AG09319 (cell line): ENCODE data around the gene SLC7A9.

Experiments
- DNase-seq: peaks from one replicate; pipeline ENCODE4 v3.0.0-alpha.2; 2010; ENCODE audit warnings: low read depth; ENCODE audit errors: extremely low read depth
- TF ChIP-seq, protein P1 (sequence below): IDR thresholded peaks from 2 replicates; pipeline ENCODE4 v1.5.1; 2011; ENCODE audit warnings: low read depth, mild to moderate bottlenecking, inconsistent platforms, low read length, moderate library complexity

Gene SLC7A9

DNA sequence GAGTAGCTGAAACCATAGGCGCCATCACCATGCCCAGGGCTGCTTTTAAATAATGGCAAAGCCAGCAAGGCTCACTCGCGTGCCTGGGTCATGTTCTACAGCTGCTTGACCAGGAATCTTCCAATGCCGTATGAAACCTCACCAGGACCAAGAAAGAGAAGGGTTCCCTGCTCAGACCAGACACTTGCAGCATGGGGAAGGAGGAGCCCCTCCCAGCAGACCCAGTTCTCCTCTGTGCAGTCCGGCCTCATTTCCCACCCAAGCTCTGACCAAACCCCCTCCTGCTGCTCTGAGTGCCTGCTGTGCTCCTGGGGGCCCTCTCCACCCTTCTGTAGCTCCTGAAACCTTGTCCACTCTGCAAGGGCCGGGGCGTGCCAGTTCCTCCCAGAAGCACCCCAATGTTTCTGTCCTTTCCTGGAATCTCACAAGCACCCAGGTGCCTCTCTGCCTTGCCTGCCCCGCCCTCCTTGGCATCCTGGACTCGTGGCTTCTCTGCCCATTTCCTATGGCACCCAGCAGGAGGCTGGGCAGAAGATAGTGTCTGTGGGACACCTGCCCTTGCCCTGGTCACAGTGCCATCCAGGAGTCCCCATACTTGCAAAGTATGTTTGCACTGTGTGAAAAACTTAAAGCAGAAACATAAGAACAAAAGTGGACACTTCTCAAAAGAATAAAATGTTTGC, 6.8 kb upstream of the SLC7A9 start:
- no peak for DNase-seq
- TF ChIP-seq, protein P1, sequence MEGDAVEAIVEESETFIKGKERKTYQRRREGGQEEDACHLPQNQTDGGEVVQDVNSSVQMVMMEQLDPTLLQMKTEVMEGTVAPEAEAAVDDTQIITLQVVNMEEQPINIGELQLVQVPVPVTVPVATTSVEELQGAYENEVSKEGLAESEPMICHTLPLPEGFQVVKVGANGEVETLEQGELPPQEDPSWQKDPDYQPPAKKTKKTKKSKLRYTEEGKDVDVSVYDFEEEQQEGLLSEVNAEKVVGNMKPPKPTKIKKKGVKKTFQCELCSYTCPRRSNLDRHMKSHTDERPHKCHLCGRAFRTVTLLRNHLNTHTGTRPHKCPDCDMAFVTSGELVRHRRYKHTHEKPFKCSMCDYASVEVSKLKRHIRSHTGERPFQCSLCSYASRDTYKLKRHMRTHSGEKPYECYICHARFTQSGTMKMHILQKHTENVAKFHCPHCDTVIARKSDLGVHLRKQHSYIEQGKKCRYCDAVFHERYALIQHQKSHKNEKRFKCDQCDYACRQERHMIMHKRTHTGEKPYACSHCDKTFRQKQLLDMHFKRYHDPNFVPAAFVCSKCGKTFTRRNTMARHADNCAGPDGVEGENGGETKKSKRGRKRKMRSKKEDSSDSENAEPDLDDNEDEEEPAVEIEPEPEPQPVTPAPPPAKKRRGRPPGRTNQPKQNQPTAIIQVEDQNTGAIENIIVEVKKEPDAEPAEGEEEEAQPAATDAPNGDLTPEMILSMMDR = no peak

DNA sequence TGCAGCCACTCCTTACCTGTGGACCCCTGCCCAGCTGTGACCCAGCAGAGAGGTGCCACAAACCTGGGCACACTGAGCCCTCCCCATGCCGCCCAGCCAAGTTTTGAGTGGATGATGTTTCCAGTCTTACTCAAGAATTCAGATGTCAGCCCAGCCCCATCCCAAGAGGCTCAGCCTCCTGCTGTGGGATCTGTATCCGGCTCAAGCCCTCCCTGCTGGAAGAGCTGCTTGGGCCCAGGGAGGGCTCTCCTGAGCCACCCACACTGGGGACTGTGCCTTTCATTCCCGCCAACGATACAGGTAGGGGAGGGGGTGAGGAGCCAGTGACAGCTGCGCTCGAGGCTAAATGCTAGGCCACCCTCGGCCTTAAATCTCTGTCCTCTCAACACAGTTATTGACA, 5.9 kb upstream of the SLC7A9 start:
- no peak for DNase-seq
- TF ChIP-seq, protein P1 = no peak

DNA sequence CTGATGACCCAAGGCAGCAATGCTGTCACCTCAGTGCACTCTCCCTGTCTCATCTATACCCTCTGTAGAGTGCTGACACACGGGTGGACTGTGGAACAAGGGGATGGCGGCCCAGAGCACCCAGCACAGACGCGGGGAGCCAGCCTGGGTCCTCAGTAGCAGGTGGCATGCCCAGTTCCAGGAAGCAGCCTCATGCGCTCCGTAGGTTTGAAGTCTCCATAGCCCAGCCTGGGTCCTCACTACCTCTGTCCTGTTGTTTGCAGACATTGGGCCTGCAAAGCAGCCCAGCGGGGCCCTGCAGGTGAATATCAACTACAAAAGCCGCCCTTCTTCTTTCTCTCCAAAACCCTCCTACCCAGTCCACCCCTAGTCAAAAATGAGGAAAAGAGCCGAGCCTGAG, 5.0 kb upstream of the SLC7A9 start:
- DNase-seq = no peak
- TF ChIP-seq, protein P1 = no peak

DNA sequence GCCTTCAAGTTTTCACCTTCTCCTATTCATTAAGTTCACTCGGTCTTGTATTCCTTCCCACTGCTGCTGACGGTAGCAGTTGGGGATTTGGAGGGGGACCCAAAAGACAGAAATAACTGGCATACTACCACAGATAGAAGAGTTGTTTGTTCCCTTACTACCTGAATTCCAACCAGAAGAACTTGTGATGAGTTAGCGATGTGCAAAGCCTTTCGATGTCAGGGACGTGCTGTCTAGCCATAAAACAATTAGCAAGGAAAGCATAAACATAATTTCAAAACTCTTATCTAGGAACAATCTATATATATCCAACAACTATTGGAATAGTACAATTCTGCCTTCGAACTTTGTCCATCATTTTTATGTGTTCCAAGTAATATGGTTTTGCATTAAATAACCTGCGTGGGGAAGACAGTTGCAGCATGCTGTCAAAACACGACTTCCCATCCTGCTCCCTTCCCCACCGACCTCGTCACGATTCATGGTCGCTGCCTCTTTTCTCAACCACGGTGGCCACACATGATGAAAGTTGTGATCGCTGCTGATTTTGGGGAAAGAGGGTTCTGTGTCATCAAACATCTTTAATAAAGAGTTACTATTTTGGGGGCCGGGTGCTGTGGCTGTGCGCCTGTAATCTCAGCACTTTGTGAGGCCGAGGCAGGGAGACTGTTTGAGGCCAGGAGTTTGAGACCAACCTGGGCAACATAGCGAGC, 3.8 kb upstream of the SLC7A9 start:
- TF ChIP-seq, protein P1 = no peak
- DNase-seq = no peak

DNA sequence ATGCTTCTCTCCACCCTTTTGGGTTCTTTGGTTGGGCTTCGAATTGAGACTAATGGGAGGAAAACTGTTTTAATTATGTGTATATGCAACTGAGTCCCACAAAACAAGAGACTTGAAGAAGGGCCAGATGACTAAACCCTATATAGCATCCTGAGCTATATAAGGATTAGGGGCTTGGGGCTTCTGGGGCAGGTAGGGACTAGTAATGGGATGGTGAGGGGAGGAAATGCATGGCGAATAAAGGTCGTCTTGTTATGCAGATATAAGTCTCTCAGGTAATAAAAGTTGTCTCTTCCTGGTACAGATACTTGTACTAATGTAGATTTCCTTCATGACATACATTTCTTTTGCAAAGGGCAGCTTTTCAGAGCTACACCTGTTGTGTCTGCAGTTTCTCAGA, 2.8 kb upstream of the SLC7A9 start:
- no peak for DNase-seq
- TF ChIP-seq, protein P1 = no peak

DNA sequence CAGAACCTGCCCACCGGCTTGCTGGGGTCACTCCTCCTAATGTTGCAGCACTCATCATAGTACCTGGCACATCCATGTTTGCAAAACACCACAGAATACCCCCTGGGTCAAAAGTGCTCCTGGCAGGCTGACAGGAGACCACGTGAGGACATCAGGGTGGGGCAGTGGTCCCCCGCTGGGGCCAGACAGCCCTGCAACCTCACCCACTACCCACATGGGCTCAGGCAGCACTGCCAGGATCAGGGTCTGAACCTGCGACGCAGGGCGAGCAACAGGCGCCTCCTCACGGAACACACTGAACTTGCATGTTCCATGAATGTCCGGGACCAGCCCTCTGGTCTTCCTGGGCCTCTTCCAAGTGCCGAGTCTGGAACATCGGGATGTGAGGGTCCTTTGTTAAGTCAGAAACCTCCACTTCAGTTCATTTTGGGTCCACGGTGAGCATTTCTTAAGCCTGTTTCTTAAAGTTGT, 1.4 kb upstream of the SLC7A9 start:
- TF ChIP-seq, protein P1 = no peak
- DNase-seq = no peak

DNA sequence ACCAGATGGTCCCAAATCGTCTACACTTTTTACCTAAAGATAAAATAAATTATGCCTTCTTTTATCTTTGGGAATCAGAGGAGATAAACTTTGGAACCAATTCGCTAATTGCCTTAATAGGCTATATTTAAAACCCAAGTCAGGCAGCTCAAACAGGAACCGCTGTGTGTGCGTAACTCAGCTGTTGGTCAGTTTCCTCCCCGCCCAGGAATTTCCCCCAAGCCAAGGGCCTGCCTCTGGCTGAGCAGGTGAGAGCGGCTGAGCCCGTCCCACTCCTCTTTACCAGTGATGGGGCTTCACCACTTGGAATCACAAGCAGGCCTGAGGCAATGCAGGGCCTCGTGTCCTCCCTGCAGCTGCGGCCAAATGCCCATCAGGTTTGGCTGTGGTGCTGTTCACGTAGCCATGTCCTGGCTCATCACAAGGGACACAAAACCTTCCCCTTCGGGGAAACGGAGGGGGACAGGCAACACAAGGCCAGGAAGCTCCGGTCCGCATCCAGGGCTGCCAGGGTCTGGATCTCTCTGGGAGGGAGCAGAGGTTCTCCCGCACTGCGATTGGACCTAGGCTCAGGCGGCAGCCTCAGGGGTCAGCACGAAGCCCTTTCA, 503 bp upstream of the SLC7A9 start:
- TF ChIP-seq, protein P1 = no peak
- no peak for DNase-seq
